Stimulated activated CD8-positive, alpha-beta memory T cell treated with anti-CD3 and anti-CD28 coated beads, Interleukin-12 subunit alpha, Interleukin-12 subunit beta, amount 100 ng/mL, for 1 hour (primary cell): Measurements from ENCODE around the gene TNPO1.

Experiments
- DNase-seq: peaks from one replicate; pipeline ENCODE4 v3.0.0-alpha.2; 2020; ENCODE audit warnings: low read depth

TNPO1 gene

DNA sequence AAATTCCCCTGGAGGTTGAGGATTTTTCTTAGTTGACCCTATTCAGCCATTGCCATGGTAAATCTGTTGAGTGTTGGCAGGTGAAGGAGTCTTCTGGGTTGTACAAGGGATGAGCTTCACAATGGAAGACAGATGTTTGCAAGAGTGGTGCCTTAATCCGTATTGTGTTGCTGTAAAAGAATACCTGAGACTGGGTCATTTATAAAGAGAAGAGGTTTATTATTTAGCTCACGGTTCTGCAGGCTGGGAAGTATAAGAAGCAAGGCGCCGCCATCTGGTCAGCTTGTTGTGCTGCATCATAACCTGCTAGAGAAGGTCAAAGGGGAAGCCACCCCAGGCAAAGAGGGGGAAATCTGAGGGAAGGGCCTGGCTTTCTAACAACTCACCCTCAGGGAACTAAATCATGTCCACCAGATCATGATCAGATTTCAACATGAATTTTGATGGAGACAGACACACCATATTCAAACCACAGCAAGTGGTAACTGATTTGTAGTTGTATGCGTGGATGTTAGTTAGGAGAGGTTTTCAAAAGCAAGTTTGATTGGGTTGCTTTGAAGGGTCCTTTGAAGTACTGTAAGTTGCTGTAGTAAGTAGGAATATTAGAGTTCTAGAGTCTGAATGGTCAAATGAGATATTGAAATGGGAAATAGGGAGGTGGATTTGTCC, 2.5 kb downstream of the TNPO1 start:
- no peak for DNase-seq

DNA sequence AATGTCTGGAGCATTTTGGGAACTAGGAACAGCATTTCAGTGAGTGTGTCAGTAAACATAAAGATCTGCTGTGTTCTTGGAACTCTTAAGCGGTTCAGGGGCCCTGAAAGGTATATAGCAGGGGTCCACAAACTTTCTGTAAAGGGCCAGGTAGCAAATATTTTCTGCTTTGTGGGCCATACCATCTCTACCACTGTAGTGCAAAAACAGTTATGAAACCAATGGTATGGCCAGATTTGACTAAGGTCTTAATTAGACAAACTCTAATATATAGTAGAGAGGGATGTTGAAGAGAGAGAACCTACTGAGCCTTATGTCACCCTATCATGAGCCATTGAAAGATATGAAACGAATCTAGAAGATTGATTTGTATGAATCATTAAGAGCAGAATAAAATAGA, 5.3 kb downstream of the TNPO1 start:
- DNase-seq, result no peak

DNA sequence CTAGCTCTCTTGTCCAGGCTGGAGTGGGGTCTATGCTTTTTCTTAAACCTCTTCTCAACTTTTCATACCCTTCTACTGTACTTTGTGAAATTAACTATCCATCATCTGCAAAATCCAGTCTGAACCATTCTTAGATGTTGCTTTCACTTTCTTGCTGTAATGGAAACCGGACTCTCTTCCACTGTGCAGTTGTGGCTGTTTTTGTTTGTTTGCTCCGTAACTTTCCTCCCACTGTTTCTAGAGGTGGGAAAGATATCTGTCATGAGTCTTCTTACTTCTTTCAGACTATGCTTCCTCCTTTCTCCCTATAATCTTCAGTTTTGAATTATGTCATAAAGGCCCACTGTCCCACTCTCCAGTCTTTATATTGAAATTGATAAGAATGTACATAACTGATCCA, 6.5 kb downstream of the TNPO1 start:
- no peak for DNase-seq

DNA sequence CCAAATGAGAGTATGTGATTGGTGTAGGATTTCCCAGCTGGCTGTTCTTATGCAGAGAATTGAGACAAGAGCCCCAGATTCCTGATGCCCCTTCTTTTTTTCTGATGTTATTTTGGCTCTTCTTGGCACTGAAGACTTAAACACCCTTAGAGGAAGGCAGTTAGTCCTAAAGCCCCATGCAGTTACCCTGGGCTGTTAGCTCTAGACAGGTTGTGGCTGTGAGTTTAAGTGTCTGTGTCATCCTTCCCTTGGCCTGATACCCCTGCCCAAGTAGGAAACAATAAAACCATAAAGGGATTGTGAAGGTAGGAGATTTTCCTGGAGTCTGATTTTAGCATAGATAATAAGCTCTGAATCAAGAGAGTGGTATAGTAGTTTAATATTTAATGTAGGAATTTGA, 13.2 kb downstream of the TNPO1 start:
- DNase-seq, result no peak

DNA sequence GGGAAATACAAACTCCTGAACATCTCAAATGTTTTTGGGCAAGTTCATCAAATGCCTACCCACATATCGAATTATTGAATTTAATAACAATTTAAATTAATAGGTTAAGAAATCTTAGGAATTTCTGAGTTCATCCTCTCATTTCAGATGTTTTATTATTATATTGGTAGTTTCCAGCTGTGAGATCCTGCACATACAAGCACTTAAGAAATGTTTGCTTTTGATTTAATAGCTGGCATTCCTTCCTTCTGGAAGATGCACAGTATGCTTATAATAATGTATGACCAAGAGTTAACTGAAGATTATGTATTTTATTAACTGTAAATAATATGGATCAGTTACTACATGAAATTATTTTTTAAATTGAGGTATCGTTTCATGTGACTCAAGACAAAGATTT, 13.9 kb downstream of the TNPO1 start:
- no peak for DNase-seq

DNA sequence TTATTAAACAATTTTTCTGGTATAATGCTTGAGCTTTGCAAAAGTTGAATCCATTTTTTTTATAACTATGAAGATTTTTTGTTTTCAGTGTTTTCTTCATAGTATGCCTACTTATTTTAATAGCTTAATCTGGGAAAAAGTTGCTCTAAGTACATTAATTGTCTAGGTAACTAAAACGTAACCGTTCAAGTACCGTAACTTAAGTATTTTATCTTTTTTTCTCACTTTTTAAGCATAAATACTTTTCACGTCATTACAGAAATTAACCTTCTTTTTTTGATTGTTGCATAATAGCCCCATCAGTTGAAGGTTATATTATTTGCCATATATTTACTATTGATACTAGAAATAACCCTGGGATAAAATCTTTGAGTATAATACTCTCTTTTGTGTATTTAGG, 15.2 kb downstream of the TNPO1 start:
- DNase-seq, result no peak

DNA sequence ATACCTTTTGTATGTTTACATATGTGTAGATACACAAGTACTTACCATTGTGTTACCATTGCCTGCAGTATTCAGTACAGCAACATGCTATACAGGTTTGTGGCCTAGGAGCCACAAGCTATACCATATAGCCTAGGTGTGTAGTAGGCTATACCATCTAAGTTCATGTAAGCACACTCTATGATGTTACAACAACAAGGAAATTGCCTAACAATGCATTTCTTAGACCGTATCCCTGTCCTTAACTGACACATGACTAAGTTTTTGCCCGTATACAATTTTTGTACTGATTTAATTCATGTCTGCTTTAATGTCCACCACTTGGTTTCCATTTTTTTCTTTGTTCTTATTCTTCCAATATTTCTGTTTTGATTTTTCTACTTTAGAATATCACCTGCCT, 18.5 kb downstream of the TNPO1 start:
- no peak for DNase-seq

DNA sequence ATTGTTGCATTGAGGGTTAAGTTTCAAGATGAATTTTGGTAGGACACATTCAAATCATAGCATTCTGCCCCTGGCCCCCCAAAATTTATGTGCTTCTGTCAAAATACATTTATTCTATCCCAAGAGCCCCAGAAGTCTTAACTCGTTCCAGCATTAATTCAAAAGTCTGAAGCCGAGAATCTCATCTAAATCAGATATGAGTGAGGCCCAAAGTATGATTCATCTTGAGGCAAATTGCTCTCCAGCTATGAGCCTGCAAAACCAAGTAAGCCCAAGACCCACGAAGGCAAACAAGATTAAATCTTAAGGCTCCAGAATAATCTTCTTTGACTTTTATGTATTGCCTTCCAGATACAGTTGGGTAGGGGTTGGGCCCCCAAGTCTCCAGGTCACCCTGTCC, 19.2 kb downstream of the TNPO1 start:
- no peak for DNase-seq

DNA sequence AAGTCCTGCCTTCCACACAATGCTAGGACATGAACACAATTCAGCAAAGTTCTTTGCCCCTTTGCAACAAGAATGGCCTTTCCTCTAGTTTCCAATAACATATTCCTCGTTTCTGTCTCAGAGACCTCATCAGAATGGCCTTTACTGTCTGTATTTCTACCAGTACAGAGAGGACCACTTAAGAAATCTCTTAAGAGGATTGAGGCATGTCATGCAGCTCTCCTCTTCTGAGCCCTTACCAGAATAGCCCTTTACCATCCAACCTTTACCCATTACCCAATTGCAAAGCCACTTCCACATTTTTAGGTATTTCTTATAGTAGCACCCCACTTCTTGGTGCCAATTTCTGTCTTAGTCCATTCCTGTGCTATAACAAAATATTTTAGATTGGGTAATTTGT, 20.3 kb downstream of the TNPO1 start:
- no peak for DNase-seq

DNA sequence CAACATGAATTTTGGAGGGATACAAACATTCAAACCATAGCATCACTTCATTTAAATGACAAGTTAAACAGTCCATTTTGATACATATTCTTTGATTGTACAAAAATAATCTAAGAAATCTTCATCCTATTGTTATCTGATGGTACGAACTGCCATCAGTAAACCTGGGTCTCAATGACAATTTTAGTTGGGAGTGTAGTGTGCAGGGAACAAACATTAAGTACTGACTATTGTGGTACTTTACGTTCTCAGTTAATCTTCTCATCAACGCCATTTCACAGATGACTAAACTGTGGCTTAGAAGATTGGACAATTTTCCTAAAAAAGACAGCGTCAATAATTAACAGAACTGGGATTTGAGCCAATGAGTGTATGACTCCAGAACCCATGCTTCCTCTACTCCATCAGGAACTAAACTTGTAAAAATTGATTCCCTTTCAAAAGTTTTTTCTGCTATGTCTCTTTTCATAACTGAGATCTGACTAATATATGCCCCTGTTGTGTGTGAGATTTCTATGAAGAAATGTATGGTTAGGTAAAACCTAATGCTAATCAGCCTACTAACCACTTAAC, 21.1 kb downstream of the TNPO1 start:
- no peak for DNase-seq

DNA sequence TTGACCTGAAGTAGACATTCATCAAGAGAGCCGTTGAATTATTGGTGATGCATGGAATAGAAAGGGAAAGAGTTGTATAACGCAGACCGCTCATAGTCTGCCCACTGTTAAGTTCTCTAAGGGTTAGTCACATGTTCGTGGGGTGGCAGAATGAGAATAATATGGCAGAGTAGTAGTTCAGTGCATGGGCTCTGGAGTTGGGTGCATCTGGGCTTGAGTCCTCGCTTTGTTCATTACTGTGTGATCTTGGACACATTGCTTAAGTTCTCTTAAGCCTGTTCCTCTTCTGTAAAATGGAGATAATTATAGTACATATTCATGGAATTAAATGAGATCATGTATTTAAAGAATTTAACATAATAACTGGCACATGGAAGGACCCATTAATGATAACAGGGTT, 23.6 kb downstream of the TNPO1 start:
- no peak for DNase-seq

DNA sequence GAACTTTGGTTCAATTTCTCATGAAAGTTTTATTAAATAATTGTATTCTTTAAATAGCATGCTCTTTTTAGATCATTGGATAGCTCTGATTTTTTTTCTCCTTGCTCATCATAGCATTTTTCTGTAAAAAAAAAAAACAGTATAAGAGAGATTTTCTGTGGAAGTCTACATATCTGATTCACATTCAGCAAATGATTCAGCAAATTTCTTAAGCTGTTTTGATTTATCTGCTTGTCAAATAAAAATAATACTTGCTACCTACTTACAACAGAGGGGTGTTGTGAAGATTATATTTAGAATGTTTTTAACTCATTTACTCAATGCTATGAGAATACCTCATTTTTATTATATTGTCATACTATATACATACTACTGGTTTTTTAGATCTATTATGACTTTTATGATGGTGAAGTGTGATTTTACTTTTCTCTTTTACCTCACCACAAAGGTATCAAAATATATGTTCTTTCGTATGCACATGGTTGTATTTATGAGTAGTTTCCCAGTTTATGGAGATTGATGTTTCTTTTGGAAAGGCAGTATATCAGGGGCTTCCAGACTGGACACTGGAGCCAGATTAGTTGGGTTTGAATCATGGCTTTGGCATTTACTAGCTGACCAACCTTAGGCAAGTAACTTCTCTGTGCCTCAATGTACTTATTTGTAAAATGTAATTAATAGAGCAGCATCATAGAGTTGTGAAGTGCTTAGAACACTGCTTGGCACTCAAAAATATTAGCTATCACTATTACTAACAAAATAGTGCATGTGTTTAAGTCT, 25.5 kb downstream of the TNPO1 start:
- DNase-seq, result no peak

DNA sequence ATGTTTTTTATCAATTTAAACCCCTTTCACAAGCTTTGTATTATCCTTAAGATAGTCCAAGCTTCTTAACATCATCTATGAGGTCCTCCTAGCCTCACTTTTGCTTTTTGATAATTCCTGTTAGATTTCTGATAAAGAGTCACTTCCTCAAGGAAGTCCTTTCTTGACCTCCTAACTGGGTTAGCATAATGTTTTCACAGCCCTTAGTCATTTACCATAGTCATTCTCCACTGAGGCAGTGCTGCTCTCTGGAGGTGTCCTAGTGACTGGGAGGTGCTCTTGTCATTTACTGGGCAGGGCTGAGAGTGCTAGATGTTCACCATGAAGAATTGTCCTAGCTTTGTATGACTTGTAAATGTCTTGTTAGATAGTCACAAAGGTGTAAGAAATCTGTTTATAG, 26.4 kb downstream of the TNPO1 start:
- no peak for DNase-seq

DNA sequence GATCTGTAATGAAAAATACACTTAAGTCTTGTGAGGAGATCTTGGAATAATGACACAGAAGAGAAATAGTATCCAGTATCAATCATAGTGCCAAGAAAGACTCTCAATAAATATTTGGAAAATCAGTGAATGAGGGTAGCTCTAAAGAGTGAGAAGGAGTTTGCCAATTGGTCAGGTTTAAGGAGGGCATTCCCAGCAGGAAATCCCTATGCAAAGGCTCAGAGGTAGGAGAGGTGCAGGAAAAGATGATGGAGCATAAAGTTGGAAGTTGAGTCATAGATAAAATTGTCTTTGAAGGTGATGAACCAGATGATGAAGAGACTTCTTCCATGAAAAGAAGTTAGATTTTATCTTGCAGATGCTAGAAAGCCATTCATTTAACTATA, 27.8 kb downstream of the TNPO1 start:
- no peak for DNase-seq

DNA sequence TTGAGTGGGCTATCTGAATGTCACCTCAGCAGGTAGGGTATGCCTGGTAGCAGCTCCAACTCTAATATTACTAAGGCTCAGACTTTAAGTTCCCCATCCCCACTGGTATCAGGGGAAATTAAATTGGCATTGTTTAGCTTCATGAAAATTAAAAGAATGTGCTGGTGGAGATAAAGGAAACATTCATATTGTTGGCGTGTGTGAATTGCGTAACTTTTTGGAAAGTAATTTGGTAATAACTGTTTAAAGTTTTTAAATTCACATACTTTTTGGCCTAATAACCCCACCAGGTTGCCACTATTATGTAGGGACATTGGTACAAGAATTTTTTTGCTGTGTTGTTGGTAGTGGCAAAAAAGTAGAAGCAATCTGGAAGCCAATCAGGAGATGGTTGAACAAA, 29.4 kb downstream of the TNPO1 start:
- no peak for DNase-seq

DNA sequence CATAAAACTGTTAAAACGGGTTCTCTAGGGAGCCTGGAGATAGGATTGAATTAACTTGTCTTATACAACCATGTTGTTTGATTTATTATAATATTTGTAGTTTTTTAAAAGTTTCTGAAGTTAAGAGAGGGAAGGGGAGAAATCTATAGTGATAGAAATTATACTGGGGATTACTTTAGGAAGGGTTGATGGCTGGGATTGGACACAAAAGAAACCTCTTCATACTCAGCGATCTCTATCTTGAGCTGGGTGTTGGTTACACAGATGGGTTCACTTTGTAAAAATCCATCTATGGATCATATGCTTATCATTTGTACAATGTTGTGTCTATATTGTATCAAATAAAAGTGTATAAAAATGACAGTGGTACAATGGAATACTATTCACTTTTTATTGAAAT, 30.0 kb downstream of the TNPO1 start:
- DNase-seq, result no peak

DNA sequence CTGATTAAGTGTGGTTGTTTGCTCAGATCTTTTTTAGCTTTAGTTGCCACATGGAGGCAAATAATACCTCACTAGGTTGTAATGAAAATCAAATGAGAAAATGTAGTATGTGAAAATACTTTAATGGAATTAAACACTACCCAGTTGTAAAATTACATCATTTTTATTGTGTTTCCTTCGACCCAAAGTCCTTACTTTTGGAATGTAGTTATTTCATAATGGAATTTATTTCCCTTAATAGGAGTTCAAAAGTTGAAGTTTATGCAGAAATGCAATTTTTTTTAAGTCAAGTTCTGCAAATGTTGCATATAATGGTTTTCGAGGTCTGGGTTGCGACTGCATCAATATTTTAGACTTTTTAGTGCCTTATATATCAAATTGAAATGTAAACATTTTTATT, 31.0 kb downstream of the TNPO1 start:
- no peak for DNase-seq

DNA sequence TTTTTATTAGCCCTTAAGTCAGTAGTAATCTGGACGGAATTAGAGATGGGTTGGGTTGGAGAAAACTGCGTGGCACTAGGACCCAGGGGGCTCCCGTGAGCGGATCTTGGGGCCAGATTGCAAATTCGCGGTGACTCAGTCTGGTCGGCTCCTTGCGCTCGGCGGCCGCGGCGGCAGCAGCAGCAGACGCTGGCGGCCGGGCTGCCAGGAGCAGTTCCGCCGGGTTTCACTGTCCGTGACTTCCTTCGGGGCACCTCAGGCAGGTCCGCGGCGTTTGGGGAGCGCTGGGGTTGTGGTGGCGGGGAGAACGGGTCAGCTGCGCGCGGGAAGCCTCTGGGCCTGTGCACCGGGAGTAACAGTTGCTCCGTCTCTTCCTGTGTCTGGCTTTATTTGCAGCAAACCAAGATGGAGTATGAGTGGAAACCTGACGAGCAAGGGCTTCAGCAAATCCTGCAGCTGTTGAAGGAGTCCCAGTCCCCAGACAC, 31.6 kb downstream of the TNPO1 start:
- peak; percentile 74 for DNase-seq

DNA sequence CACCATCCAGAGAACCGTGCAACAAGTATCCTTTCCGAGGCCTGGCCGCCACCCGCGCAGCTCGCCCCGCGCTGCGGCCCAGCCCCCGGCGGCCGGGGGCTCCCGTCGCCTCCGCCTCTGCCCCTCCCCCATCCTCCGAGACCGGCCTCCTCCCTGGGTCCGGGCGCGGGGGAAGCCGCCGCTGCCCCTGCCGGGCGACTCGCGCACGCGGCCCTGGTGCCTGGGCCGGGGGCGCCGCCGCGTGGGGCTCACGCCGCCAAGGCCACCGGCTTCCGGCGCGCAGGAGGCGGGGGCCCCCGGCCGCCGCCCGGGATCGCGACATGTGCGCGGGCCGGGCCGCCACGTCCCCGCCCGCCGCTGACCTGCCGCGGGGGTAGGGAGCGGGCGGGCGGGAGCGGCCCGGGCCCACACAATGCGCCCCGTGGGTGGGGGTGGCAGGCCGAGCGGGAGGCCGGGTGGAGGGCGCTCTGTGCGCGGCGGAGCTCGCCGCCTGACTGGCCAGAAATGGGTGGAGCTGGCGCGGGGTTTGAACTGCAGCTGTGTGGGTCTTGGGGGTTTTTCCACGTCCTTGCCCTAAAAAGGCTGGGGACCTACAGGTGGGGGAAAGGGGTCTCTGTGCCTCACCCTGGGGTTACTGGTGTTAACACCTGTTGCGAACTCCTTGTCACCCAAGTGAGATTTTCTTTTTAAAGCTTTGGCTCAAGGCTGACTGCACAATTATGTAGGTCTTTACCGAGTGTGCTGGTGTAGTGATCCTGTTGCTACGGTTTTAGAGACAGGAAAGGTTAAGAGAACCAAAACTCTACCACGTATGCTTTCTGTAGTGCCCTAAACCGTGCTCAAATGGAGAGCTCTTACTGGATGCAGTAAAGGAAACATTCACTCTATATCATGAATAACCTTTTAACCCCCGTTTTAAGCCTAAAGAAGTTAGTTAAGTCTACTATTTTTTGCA, 32.3 kb downstream of the TNPO1 start:
- peak; percentile 14 for DNase-seq

DNA sequence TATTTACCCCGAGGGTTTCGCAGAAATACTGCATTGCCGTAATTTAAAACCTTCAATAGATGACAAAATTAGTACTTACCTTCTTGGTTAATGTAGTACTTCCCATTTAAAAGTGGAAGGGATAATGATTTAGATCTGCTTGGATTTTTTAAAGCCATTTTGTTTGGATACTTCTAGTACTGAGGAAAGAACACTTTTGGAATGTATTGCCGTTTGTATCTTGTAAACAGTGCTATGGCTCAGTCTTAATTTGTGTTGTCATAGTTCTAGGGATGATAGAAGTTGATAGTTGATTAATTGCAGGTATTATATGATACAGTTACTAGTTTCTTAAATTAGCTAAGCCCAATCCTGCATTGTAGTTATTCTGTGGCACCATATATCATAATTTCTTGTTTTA, 33.1 kb downstream of the TNPO1 start:
- no peak for DNase-seq

DNA sequence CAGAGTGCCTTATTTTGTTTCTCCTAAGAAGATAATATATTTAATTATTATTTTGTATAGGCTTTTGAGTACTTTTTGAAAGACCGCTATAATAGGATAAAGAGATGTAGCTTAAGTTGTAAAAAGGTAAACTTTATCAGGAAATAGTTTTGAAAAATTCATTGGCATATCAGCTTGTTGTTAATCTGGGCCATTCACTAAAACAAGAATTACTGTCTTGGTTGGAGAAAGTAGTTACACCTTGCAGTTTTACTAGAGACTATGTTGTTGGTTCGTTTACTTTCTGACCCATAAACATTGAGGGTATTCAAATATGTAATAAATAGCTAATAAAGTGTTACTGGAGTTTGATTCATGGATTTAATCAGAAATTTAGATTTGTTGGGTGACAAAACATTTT, 33.7 kb downstream of the TNPO1 start:
- no peak for DNase-seq

DNA sequence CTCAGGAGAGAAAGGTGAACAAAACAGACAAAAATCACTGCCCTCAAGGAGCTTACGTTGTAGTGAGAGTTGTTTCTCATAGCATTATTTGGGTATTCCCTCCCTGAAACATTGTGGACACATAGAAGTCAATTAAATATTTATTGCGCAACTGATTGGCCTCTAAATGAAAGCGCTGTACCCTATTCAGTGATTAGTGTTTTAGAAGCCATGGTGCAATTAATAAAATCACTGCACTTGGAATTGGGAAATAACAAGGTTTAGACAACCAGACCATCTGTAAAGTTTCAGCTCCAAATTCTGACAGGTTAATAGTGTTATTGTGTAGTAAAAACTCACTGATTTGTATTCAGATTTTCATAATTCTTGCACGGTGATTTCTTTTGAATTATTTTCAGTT, 35.9 kb downstream of the TNPO1 start:
- DNase-seq, result no peak
